ENCODE results near the gene CRIP3.

The CRIP3 gene

GRCh38 chr6:43310134-43310533, 1.5 kb upstream of the CRIP3 start:
- Histone ChIP-seq H4K20me1 (ENCODE audit: insufficient read depth, low read length) (no peaks in the 10 kb centered on the region), H3K9me3 (ENCODE audit: low read length) (no peaks in the 10 kb centered on the region), H3K4me1 (ENCODE audit: insufficient read depth, low read length, severe bottlenecking) (peaks cover 9% of the 10 kb centered on the region), H3K27ac (ENCODE audit: low read depth, low read length, poor library complexity, severe bottlenecking) (no peak overlapping the region), H3F3A (ENCODE audit: insufficient read depth, low read length) (peaks cover 5% of the 10 kb centered on the region; the same call in 1 of the 2 replicates), H3K36me3 (ENCODE audit: insufficient read depth, low read length) (no peaks in the 10 kb centered on the region), H3K9ac (ENCODE audit: low read length) (no peak overlapping the region), H3K4me2 (ENCODE audit: low read length) (no peak overlapping the region), H3K9me2 (ENCODE audit: low read depth, low read length) (no peaks in the 10 kb centered on the region), H3K4me3 (ENCODE audit: low read depth, low read length, poor library complexity, severe bottlenecking) (no peak overlapping the region), H3K79me2 (ENCODE audit: insufficient read depth, low read length) (no peaks in the 10 kb centered on the region), H3K27me3 (ENCODE audit: insufficient read depth, low read length) (no peaks in the 10 kb centered on the region; the same call in 1 of the 2 replicates), H2AFZ (ENCODE audit: low read length) (no peak overlapping the region)
- TF ChIP-seq EZH2 (IDR thresholded peaks at IDR 0.05; ENCODE audit: borderline replicate concordance, low read length) (no peak), CTCF (IDR thresholded peaks at IDR 0.05; ENCODE audit: low read length) (no peak)

DNA sequence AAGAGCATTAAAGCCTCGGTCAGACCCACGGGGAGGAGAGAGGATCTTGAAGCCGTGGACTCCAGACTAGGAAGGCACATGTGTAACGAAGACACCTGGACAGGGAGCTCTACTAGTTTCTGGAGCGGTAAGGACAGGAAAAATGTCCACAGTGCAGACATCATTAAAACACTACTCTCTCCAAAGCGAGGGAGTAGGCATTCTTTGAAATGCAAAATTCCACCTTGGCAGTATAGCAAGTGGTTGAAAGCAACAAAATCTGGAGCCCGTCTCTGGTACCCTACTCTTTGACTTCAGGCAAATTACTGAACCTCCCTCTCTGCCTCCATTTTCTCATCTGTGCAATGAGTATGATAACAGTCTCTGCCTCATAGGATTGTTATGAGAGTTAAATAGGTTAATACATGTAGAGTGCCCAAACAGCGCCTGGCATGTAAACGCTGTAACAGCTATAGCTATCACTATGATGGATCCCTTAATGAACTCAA, 408 bp upstream of the CRIP3 start:
- Histone ChIP-seq H3K79me2 (ENCODE audit: insufficient read depth, low read length) (no peaks in the 10 kb centered on the region), H3K27ac (ENCODE audit: low read depth, low read length, poor library complexity, severe bottlenecking) (no peak overlapping the region), H3K4me1 (ENCODE audit: insufficient read depth, low read length, severe bottlenecking) (peaks cover 9% of the 10 kb centered on the region), H3K9ac (ENCODE audit: low read length) (no peak overlapping the region; the same call in 1 of the 2 replicates), H3K27me3 (ENCODE audit: insufficient read depth, low read length) (no peaks in the 10 kb centered on the region; the same call in 1 of the 2 replicates), H3K36me3 (ENCODE audit: insufficient read depth, low read length) (no peaks in the 10 kb centered on the region), H4K20me1 (ENCODE audit: insufficient read depth, low read length) (no peaks in the 10 kb centered on the region), H3F3A (ENCODE audit: insufficient read depth, low read length) (peaks cover 5% of the 10 kb centered on the region; the same call in 1 of the 2 replicates), H3K4me2 (ENCODE audit: low read length) (peak overlapping the region; percentile 51), H3K4me3 (ENCODE audit: low read depth, low read length, poor library complexity, severe bottlenecking) (peak overlapping the region; percentile 40), H2AFZ (ENCODE audit: low read length) (no peak overlapping the region), H3K9me3 (ENCODE audit: low read length) (no peaks in the 10 kb centered on the region), H3K9me2 (ENCODE audit: low read depth, low read length) (no peaks in the 10 kb centered on the region)
- TF ChIP-seq CTCF (IDR thresholded peaks at IDR 0.05; ENCODE audit: low read length) (no peak), EZH2 (IDR thresholded peaks at IDR 0.05; ENCODE audit: borderline replicate concordance, low read length) (no peak)

DNA sequence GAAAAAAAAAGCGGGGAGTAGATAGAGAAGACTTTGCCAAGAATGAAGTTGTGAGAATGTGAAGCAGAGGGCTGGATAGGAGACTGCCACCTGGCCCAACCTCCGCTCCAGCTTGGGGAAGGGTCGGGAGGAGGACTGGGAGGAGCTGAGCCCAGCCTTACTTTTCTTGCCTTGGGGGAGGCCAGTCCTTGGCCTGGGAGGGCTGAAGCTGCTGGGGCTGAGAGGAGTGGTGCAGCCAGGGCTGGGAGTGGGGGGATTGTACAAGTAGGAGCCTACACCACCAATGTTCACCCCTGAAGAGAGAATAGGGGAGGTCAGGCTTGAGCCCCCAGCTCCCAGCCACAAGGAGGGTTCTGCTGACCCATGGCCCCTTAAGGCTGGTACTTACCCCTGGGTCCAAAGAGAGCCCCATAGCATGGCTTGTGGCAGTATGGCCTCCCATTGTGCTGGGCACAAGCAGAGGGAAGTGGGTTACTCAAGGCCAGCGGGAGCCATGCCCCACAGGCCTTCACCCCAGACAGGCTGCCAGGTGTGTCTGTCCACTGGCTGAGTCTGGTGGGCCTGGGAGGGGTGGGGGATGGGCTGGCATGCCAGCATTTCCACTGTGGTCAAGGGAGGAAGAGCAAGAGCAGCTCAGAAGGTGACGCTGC, 1.1 kb downstream of the CRIP3 start:
- H3K9me3 ChIP-seq (ENCODE audit: low read length): no peaks in the 10 kb centered on the region
- no peak overlapping the region for H3K4me3 ChIP-seq (ENCODE audit: low read depth, low read length, poor library complexity, severe bottlenecking)
- no peak overlapping the region for H3K9ac ChIP-seq (ENCODE audit: low read length)
- H3K36me3 ChIP-seq (ENCODE audit: insufficient read depth, low read length): no peaks in the 10 kb centered on the region
- H3K27me3 ChIP-seq (ENCODE audit: insufficient read depth, low read length): no peaks in the 10 kb centered on the region; the same call in 1 of the 2 replicates
- no peaks in the 10 kb centered on the region for H3K9me2 ChIP-seq (ENCODE audit: low read depth, low read length)
- peaks cover 9% of the 10 kb centered on the region for H3K4me1 ChIP-seq (ENCODE audit: insufficient read depth, low read length, severe bottlenecking)
- no peak overlapping the region for H2AFZ ChIP-seq (ENCODE audit: low read length)
- H3F3A ChIP-seq (ENCODE audit: insufficient read depth, low read length): no peaks in the 10 kb centered on the region
- no peaks in the 10 kb centered on the region for H3K79me2 ChIP-seq (ENCODE audit: insufficient read depth, low read length)
- TF ChIP-seq EZH2 (IDR thresholded peaks at IDR 0.05; ENCODE audit: borderline replicate concordance, low read length): no peak
- no peak for TF ChIP-seq CTCF (IDR thresholded peaks at IDR 0.05; ENCODE audit: low read length)
- no peaks in the 10 kb centered on the region for H4K20me1 ChIP-seq (ENCODE audit: insufficient read depth, low read length)
- no peak overlapping the region for H3K4me2 ChIP-seq (ENCODE audit: low read length)
- H3K27ac ChIP-seq (ENCODE audit: low read depth, low read length, poor library complexity, severe bottlenecking): no peak overlapping the region

All from OCI-LY1 (cell line).